Measurements from ENCODE around the gene DLG2.

GRCh38 chr11:84714316-84714780, 912.8 kb downstream of the DLG2 start:
- TF ChIP-seq CTCF (IDR thresholded peaks at IDR 0.05; ENCODE audit: low read depth, low read length, missing input control), result no peak
- no peak for TF ChIP-seq TAF1 (conservative IDR thresholded peaks at IDR 0.05)
- no peak for TF ChIP-seq MAX (IDR thresholded peaks at IDR 0.05)
- peak; percentile 25 to 45 for TF ChIP-seq RAD21 (IDR thresholded peaks at IDR 0.05)
- TF ChIP-seq RXRA (IDR thresholded peaks at IDR 0.05), result no peak
- TF ChIP-seq REST (IDR thresholded peaks at IDR 0.05), result peak; percentile 99
- TF ChIP-seq ATF3 (IDR thresholded peaks at IDR 0.05), result no peak
- TF ChIP-seq ZBTB33 (IDR thresholded peaks at IDR 0.05), result no peak
- TF ChIP-seq JUND (IDR thresholded peaks at IDR 0.05), result no peak
- TF ChIP-seq SP1 (IDR thresholded peaks at IDR 0.05), result no peak
